PFSK-1 (cell line): Measurements from ENCODE around the gene LRRC2.

ENCODE experiments used
- POLR2AphosphoS5 ChIP-seq: IDR thresholded peaks from 2 replicates; pipeline ENCODE4 v1.6.1; 2012; ENCODE audit warnings: low read depth, mild to moderate bottlenecking, control low read depth, low read length, moderate library complexity
- TAF1 ChIP-seq: IDR thresholded peaks from 2 replicates; pipeline ENCODE4 v1.6.1; 2012; ENCODE audit warnings: low read length, control low read depth, borderline replicate concordance; ENCODE audit not compliant: insufficient read depth

DNA sequence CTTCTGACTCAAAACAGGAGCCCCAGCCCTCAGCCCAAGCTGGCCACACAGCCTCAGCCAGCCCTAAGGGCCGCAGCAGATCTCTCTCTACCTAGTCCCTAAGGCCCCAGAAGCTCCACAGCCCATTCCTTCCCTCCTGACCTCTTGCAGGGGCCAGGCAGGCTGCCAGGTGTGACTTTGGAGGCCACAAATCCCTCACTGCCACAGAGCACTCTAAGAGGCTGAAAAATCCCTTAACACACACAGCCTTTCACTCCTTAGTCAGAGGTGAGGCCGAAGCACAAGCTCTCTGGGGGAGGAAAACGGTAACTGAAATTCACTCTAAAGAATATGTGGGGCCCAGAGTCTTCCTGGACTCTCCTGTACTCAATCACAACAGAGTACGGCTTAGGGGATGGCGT, 23.3 kb downstream of the LRRC2 start:
- no peak for TF ChIP-seq POLR2AphosphoS5
- TF ChIP-seq TAF1, result no peak
